HUES6 (cell line): ENCODE measurements around the gene ITPRIP.

Experiments used
- H3K27ac ChIP-seq: 2 replicates; pipeline ENCODE4 v1.7.0; 2013; ENCODE audit warnings: low read depth, mild to moderate bottlenecking, low read length, inconsistent platforms
- H3K27me3 ChIP-seq: 2 replicates; pipeline ENCODE4 v1.6.1; 2013; ENCODE audit warnings: low read length; ENCODE audit not compliant: control insufficient read depth, insufficient read depth
- H3K36me3 ChIP-seq: 2 replicates; pipeline ENCODE4 v1.6.1; 2013; ENCODE audit warnings: low read length; ENCODE audit not compliant: control insufficient read depth, insufficient read depth
- H3K4me1 ChIP-seq: 2 replicates; pipeline ENCODE4 v1.6.1; 2013; ENCODE audit warnings: low read length; ENCODE audit not compliant: control insufficient read depth, insufficient read depth
- H3K4me3 ChIP-seq: 2 replicates; pipeline ENCODE4 v1.5.1; 2013; ENCODE audit warnings: low read depth, low read length
- H3K9ac ChIP-seq: one replicate; pipeline ENCODE4 v1.6.1; 2013; ENCODE audit warnings: mild to moderate bottlenecking, low read length
- H3K9me3 ChIP-seq: 2 replicates; pipeline ENCODE4 v1.6.1; 2013; ENCODE audit warnings: low read depth, low read length; ENCODE audit not compliant: control insufficient read depth, insufficient read depth

The ITPRIP gene

DNA sequence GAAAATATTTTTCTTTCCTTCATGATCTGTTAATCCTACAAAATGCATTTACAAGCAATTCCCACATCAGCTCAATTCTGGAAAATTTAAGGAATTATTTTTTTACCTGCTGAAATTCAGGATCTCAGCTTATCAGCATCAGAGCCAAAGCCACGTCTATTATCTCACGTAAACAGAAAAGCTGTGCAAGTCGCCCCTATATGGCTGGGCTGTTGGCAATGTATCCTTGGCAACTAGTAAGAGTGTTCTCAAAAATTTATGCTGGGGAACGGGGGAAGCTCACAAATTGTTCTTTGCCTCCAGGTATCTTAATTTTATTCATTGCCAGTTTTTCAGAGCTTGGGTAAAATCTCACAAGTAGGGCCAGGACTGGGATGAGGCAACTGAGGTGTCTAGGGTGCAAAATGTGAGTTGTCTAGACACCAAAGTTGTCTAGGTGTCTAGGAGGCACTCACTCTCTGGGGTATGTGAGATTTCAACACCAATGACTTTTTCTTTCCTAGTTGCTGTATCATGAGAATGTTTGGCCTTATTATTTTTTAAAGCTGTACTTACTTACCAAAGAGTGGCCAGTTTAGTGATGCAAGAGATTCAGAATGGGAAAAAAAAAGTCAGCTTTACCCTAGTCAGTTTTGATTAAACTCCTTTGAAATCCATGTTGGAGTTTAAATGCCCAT lies 64.2 kb downstream of the ITPRIP start:
- Histone ChIP-seq H3K27ac (no peak overlapping the region), H3K9me3 (no peaks in the 10 kb centered on the region), H3K4me1 (peaks cover 17% of the 10 kb centered on the region; the same call in 1 of the 2 replicates), H3K4me3 (no peak overlapping the region), H3K36me3 (no peaks in the 10 kb centered on the region; the same call in 1 of the 2 replicates), H3K27me3 (peaks cover 10% of the 10 kb centered on the region), H3K9ac (no peak overlapping the region)

DNA sequence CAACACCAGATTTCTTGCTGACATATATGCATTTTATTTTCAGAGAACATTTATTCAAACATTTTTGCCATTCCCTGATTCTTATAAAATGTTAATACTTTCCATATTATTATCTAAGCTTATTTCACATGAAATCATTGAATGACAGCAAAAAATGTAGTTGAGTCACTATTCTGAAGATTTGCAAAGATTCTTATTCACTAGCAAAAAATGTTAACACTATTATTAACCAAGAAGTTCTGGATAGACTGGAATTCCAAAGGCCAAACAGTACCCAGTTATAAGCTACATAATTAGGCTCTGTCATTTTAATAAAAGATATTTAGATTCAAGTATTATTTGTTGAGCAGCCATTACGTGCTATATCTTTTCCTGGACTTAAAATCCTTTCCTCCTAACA lies 65.0 kb downstream of the ITPRIP start:
- H3K4me1 ChIP-seq, result peaks cover 17% of the 10 kb centered on the region; the same call in 1 of the 2 replicates
- no peak overlapping the region for H3K4me3 ChIP-seq
- peaks cover 4% of the 10 kb centered on the region for H3K36me3 ChIP-seq
- peaks cover 10% of the 10 kb centered on the region for H3K27me3 ChIP-seq
- H3K9ac ChIP-seq, result no peak overlapping the region
- no peaks in the 10 kb centered on the region for H3K9me3 ChIP-seq
- no peak overlapping the region for H3K27ac ChIP-seq

- H3K9me3 ChIP-seq, result no peaks in the 10 kb centered on the region
- H3K9ac ChIP-seq, result peak within 1 kb of the TSS; percentile 99
- no peaks in the 10 kb centered on the region for H3K27me3 ChIP-seq
- H3K4me3 ChIP-seq, result peak within 1 kb of the TSS; percentile 92
- H3K4me1 ChIP-seq, result peaks cover under 1% of the 10 kb centered on the region; the same call in 1 of the 2 replicates
- peak within 1 kb of the TSS; percentile 92 for H3K27ac ChIP-seq
- peaks cover 47% of the 10 kb centered on the region for H3K36me3 ChIP-seq
Measured at GRCh38 chr10:104268713-104269645, 69.3 kb downstream of the ITPRIP start, which contains the start of gene GSTO2. Gene GSTO2 (plus strand): TSS chr10:104269184. CDS start chr10:104274916, 5,732 bp downstream.

- Histone ChIP-seq H3K9me3 (no peaks in the 10 kb centered on the region), H3K4me3 (peak overlapping the region; percentile 92), H3K9ac (peak overlapping the region; percentile 99), H3K36me3 (peaks cover 53% of the 10 kb centered on the region), H3K27ac (peak overlapping the region; percentile 92), H3K4me1 (no peaks in the 10 kb centered on the region), H3K27me3 (no peaks in the 10 kb centered on the region)
Measured at GRCh38 chr10:104268405-104268712, 69.9 kb downstream of the ITPRIP start.

DNA sequence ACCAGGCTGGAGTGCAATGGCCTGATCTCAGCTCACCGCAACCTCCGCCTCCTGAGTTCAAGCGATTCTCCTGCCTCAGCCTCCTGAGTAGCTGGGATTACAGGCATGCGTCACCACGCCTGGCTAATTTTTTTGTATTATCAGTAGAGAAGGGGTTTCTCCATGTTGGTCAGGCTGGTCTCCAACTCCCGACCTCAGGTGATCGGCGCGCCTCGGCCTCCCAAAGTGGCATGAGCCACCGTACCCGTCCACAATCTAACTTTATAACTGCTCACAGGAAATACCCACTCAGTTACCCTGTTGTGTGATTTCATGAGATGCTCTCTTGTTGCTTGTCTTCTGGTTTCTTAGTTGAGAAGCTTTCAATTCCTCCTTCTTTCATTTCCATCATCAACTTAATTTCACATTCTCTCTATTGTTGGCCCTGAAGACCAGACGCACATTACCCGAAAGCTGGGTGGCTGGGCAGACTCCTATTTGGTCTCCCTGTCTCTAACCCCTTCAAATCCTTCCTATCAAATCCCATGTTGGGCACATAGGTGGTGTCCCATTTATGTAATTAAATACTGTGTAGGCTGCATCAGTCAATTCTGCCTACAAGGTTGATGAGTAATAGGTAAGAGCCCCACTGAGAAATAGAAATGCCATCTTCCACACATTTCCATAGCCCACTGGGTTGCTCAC lies 70.4 kb downstream of the ITPRIP start:
- Histone ChIP-seq H3K4me3 (peak overlapping the region; percentile 92), H3K27ac (peak overlapping the region; percentile 92), H3K9me3 (no peaks in the 10 kb centered on the region), H3K4me1 (no peaks in the 10 kb centered on the region), H3K9ac (peak overlapping the region; percentile 99), H3K36me3 (peaks cover 58% of the 10 kb centered on the region), H3K27me3 (no peaks in the 10 kb centered on the region)

- peaks cover 8% of the 10 kb centered on the region; the same call in 1 of the 2 replicates for H3K4me1 ChIP-seq
- H3K9ac ChIP-seq, result no peak overlapping the region
- H3K36me3 ChIP-seq, result peaks cover 88% of the 10 kb centered on the region
Measured at GRCh38 chr10:104264783-104265182, 73.5 kb downstream of the ITPRIP start.

DNA sequence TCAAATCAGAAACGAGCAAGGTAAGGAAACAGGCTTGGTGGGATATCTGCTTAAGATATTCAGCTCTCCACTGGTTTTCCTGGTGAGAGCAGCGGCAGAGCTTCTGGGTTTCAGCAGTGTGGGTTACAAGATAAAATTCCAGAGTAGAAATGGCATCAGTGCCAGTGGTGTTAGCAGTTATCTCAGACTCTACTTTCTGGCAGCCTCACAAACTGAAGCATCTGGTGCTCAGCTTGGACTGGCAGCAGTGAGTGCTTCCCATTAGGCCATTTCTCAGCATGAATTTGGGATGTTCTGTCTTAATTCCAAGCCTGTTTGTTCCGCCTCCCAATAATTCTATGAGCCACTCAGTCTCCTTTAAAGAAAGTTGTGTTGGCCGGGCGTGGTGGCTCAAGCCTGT lies 76.2 kb downstream of the ITPRIP start:
- H3K36me3 ChIP-seq, result peaks cover 98% of the 10 kb centered on the region
- H3K27ac ChIP-seq, result no peak overlapping the region
- no peaks in the 10 kb centered on the region for H3K9me3 ChIP-seq
- H3K4me3 ChIP-seq, result no peak overlapping the region
- peaks cover 12% of the 10 kb centered on the region; the same call in 1 of the 2 replicates for H3K4me1 ChIP-seq
- H3K9ac ChIP-seq, result no peak overlapping the region
- no peaks in the 10 kb centered on the region for H3K27me3 ChIP-seq

More at GRCh38 chr10:104264783-104265182, 73.5 kb downstream of the ITPRIP start:
- no peaks in the 10 kb centered on the region for H3K27me3 ChIP-seq
- no peak overlapping the region for H3K4me3 ChIP-seq
- H3K9me3 ChIP-seq, result no peaks in the 10 kb centered on the region
- no peak overlapping the region for H3K27ac ChIP-seq

DNA sequence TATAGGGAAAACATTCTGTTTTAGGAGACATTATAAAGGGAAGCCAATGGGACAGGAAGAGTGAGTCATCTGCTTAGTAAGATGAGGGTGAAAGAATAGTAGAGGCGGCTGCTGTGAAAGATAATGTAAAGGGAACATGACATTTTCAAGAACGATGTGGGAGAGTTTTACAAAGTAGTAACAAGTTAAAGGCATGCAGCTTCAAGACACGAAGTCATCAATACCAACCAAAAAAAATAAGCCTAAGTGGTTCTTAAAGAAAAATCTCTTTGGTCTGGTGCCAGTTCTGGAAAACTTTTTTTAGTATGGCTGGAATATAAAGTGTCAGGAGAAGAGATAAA lies 77.5 kb downstream of the ITPRIP start:
- H3K36me3 ChIP-seq, result peaks cover 89% of the 10 kb centered on the region
- H3K4me1 ChIP-seq, result peaks cover 24% of the 10 kb centered on the region
- no peak overlapping the region for H3K9ac ChIP-seq
- H3K9me3 ChIP-seq, result no peaks in the 10 kb centered on the region
- H3K4me3 ChIP-seq, result no peak overlapping the region
- no peak overlapping the region for H3K27ac ChIP-seq
- no peaks in the 10 kb centered on the region for H3K27me3 ChIP-seq

- Histone ChIP-seq H3K9ac (no peak overlapping the region), H3K36me3 (peaks cover 84% of the 10 kb centered on the region), H3K4me3 (no peak overlapping the region), H3K27ac (no peak overlapping the region), H3K9me3 (no peaks in the 10 kb centered on the region), H3K27me3 (no peaks in the 10 kb centered on the region), H3K4me1 (peaks cover 26% of the 10 kb centered on the region)
Measured at GRCh38 chr10:104259999-104260774, 78.1 kb downstream of the ITPRIP start.
